Mesendoderm (in vitro differentiated cells): Measurements from ENCODE around the gene NCSTN.

Source experiments
- DNase-seq: peaks from one replicate; pipeline ENCODE4 v3.0.0; 2013
- H2AK5ac ChIP-seq: 2 replicates; pipeline ENCODE4 v1.6.1; 2013; ENCODE audit warnings: low read length, inconsistent platforms
- H2BK120ac ChIP-seq: 2 replicates; pipeline ENCODE4 v1.6.1; 2013; ENCODE audit warnings: low read depth, mild to moderate bottlenecking, low read length, moderate library complexity, mixed read lengths
- H2BK15ac ChIP-seq: replicated peaks from 2 replicates; pipeline ENCODE4 v1.6.1; 2013; ENCODE audit warnings: low read depth, mild to moderate bottlenecking, moderate library complexity
- H2BK5ac ChIP-seq: 2 replicates; pipeline ENCODE4 v1.6.1; 2013; ENCODE audit warnings: low read length, inconsistent platforms
- H3K18ac ChIP-seq: 2 replicates; pipeline ENCODE4 v1.6.1; 2013; ENCODE audit warnings: mild to moderate bottlenecking, low read length, mixed read lengths
- H3K23ac ChIP-seq: one replicate; pipeline ENCODE4 v1.6.1; 2013; ENCODE audit warnings: low read length
- H3K27ac ChIP-seq: 2 replicates; pipeline ENCODE4 v1.5.1; 2013; ENCODE audit warnings: low read depth, mild to moderate bottlenecking, inconsistent platforms, low read length, moderate library complexity
- H3K27me3 ChIP-seq: 2 replicates; pipeline ENCODE4 v1.6.1; 2013; ENCODE audit warnings: low read length, control low read depth, mild to moderate bottlenecking, inconsistent platforms; ENCODE audit not compliant: insufficient read depth, poor library complexity
- H3K36me3 ChIP-seq: 2 replicates; pipeline ENCODE4 v1.6.1; 2013; ENCODE audit warnings: low read length, inconsistent platforms; ENCODE audit not compliant: control insufficient read depth, insufficient read depth
- H3K4ac ChIP-seq: one replicate; pipeline ENCODE4 v1.6.1; 2013; ENCODE audit warnings: low read depth, mild to moderate bottlenecking, low read length, moderate library complexity
- H3K4me1 ChIP-seq: 2 replicates; pipeline ENCODE4 v1.6.1; 2013; ENCODE audit warnings: low read depth, low read length, inconsistent platforms; ENCODE audit not compliant: control insufficient read depth
- H3K4me2 ChIP-seq: 2 replicates; pipeline ENCODE4 v1.6.1; 2013; ENCODE audit warnings: low read length
- H3K4me3 ChIP-seq: 2 replicates; pipeline ENCODE4 v1.5.1; 2013; ENCODE audit warnings: mild to moderate bottlenecking, low read length
- H3K56ac ChIP-seq: one replicate; pipeline ENCODE4 v1.6.1; 2013; ENCODE audit warnings: low read length
- H3K79me1 ChIP-seq: 2 replicates; pipeline ENCODE4 v1.6.1; 2013; ENCODE audit warnings: low read length, inconsistent platforms
- H3K79me2 ChIP-seq: 2 replicates; pipeline ENCODE4 v1.6.1; 2013; ENCODE audit warnings: mild to moderate bottlenecking, low read length; ENCODE audit not compliant: control insufficient read depth, insufficient read depth
- H3K9ac ChIP-seq: 2 replicates; pipeline ENCODE4 v1.6.1; 2013; ENCODE audit warnings: low read length, inconsistent platforms
- H4K5ac ChIP-seq: one replicate; pipeline ENCODE4 v1.6.1; 2013; ENCODE audit warnings: low read length
- H4K8ac ChIP-seq: one replicate; pipeline ENCODE4 v1.6.1; 2013; ENCODE audit warnings: low read depth, mild to moderate bottlenecking, control low read depth, low read length, moderate library complexity
- WGBS: extraction: QIAGEN DNeasy Blood & Tissue Kit; methylation state at CpG from one replicate; pipeline ENCODE4 v1.1.7; 2013; ENCODE audit warnings: low lambda C conversion rate, missing lambda C conversion rate; ENCODE audit not compliant: insufficient coverage; ENCODE audit errors: extremely low coverage; 5-methylcytosine and 5-hydroxymethylcytosine counted together

Gene NCSTN

GRCh38 chr1:160328184-160328583 lies 15.0 kb upstream of the NCSTN start:
- no peak for DNase-seq
- H4K8ac ChIP-seq, result no peak overlapping the region
- H3K18ac ChIP-seq, result no peak overlapping the region
- no peak overlapping the region for H3K4me3 ChIP-seq
- no peak overlapping the region for H3K56ac ChIP-seq
- no peak overlapping the region for H3K9ac ChIP-seq
- H3K79me1 ChIP-seq, result no peaks in the 10 kb centered on the region
- no peak overlapping the region for H3K23ac ChIP-seq
- no peak overlapping the region for H3K4me2 ChIP-seq
- H2BK5ac ChIP-seq, result no peak overlapping the region
- no peak overlapping the region for H3K27ac ChIP-seq
- no peaks in the 10 kb centered on the region for H3K4me1 ChIP-seq
- H4K5ac ChIP-seq, result no peak overlapping the region
- no peak overlapping the region for H3K4ac ChIP-seq
- no peak overlapping the region for H2AK5ac ChIP-seq
- H2BK120ac ChIP-seq, result no peak overlapping the region
- H2BK15ac ChIP-seq, result no peak overlapping the region
- WGBS, result no CpG with 5 or more reads among the region's 8 CpGs
- H3K27me3 ChIP-seq, result no peaks in the 10 kb centered on the region
- no peaks in the 10 kb centered on the region for H3K79me2 ChIP-seq
- peaks cover 5% of the 10 kb centered on the region for H3K36me3 ChIP-seq

GRCh38 chr1:160330119-160330518 lies 13.1 kb upstream of the NCSTN start:
- H3K27ac ChIP-seq, result no peak overlapping the region
- no peak overlapping the region for H4K8ac ChIP-seq
- no peak overlapping the region for H3K4me3 ChIP-seq
- no peak overlapping the region for H3K23ac ChIP-seq
- H3K9ac ChIP-seq, result no peak overlapping the region
- H2BK15ac ChIP-seq, result no peak overlapping the region
- H3K4me2 ChIP-seq, result no peak overlapping the region
- H3K79me2 ChIP-seq, result no peaks in the 10 kb centered on the region
- H3K36me3 ChIP-seq, result peaks cover 6% of the 10 kb centered on the region
- no peak overlapping the region for H3K4ac ChIP-seq
- no peak overlapping the region for H4K5ac ChIP-seq
- no peaks in the 10 kb centered on the region for H3K27me3 ChIP-seq
- H2BK120ac ChIP-seq, result no peak overlapping the region
- H3K56ac ChIP-seq, result no peak overlapping the region
- no peak overlapping the region for H2BK5ac ChIP-seq
- H3K18ac ChIP-seq, result no peak overlapping the region
- H2AK5ac ChIP-seq, result no peak overlapping the region
- no peaks in the 10 kb centered on the region for H3K79me1 ChIP-seq
- H3K4me1 ChIP-seq, result no peaks in the 10 kb centered on the region
- peak; percentile 6 for DNase-seq

DNA sequence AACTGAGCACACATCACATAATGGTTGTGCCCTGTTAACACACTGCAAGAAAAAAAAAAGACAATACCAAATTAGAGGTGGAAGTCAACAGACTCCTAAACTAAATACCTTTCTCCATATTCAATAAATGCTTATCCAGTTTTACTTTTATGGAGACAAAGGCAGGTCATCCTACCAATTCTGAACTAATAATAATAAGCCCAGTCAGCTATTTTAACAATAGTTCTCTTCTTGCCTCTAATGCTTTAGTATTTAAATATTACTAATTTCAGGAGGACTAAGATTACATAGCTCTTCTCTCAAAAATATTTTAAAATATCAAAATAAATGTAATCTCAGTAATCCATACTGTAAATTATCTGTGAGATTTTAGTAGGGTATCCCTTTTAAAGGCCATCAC lies 10.7 kb upstream of the NCSTN start:
- H3K36me3 ChIP-seq, result peaks cover 6% of the 10 kb centered on the region
- no peak overlapping the region for H3K4ac ChIP-seq
- no peak overlapping the region for H4K8ac ChIP-seq
- no peak overlapping the region for H2BK15ac ChIP-seq
- no peak overlapping the region for H3K23ac ChIP-seq
- DNase-seq, result no peak
- no peaks in the 10 kb centered on the region for H3K79me2 ChIP-seq
- H4K5ac ChIP-seq, result no peak overlapping the region
- no peak overlapping the region for H3K9ac ChIP-seq
- no peak overlapping the region for H3K27ac ChIP-seq
- no peak overlapping the region for H3K4me2 ChIP-seq
- no peak overlapping the region for H3K4me3 ChIP-seq
- no peak overlapping the region for H2AK5ac ChIP-seq
- peaks cover 2% of the 10 kb centered on the region for H3K79me1 ChIP-seq
- H2BK120ac ChIP-seq, result no peak overlapping the region
- no peak overlapping the region for H2BK5ac ChIP-seq
- no peak overlapping the region for H3K18ac ChIP-seq
- no peaks in the 10 kb centered on the region for H3K27me3 ChIP-seq
- no peak overlapping the region for H3K56ac ChIP-seq
- H3K4me1 ChIP-seq, result no peaks in the 10 kb centered on the region

- H3K79me2 ChIP-seq, result peaks cover 31% of the 10 kb centered on the region
- H3K4me2 ChIP-seq, result no peak overlapping the region
- no peak for DNase-seq
- no peaks in the 10 kb centered on the region for H3K4me1 ChIP-seq
- H3K23ac ChIP-seq, result no peak overlapping the region
- no peak overlapping the region for H4K8ac ChIP-seq
- no peak overlapping the region for H2BK120ac ChIP-seq
- H3K36me3 ChIP-seq, result peaks cover 5% of the 10 kb centered on the region
- no peak overlapping the region for H4K5ac ChIP-seq
- no peak overlapping the region for H2BK15ac ChIP-seq
- H3K56ac ChIP-seq, result no peak overlapping the region
- H3K27me3 ChIP-seq, result no peaks in the 10 kb centered on the region
- no CpG with 5 or more reads among the region's 4 CpGs for WGBS
- H3K9ac ChIP-seq, result no peak overlapping the region
- no peak overlapping the region for H2AK5ac ChIP-seq
- no peak overlapping the region for H3K27ac ChIP-seq
- no peak overlapping the region for H3K4ac ChIP-seq
- H3K4me3 ChIP-seq, result no peak overlapping the region
- H3K18ac ChIP-seq, result no peak overlapping the region
- H2BK5ac ChIP-seq, result no peak overlapping the region
- peaks cover 16% of the 10 kb centered on the region for H3K79me1 ChIP-seq
These were observed 4.6 kb upstream of the NCSTN start for GRCh38 chr1:160338580-160338979.

GRCh38 chr1:160340146-160340545 lies 3.0 kb upstream of the NCSTN start:
- WGBS, result no CpG with 5 or more reads among the region's 3 CpGs
- H3K36me3 ChIP-seq, result peaks cover 2% of the 10 kb centered on the region
- H4K5ac ChIP-seq, result no peak overlapping the region

GRCh38 chr1:160340866-160341265 lies 2.3 kb upstream of the NCSTN start:
- H3K27ac ChIP-seq, result no peak overlapping the region
- peaks cover 20% of the 10 kb centered on the region for H3K79me1 ChIP-seq
- H3K4me1 ChIP-seq, result no peaks in the 10 kb centered on the region
- DNase-seq, result no peak
- no peak overlapping the region for H2AK5ac ChIP-seq
- H4K5ac ChIP-seq, result no peak overlapping the region
- no peak overlapping the region for H2BK15ac ChIP-seq
- no peak overlapping the region for H3K4me3 ChIP-seq
- peaks cover 38% of the 10 kb centered on the region for H3K79me2 ChIP-seq
- no peak overlapping the region for H2BK120ac ChIP-seq
- H3K23ac ChIP-seq, result no peak overlapping the region
- H3K36me3 ChIP-seq, result peaks cover 2% of the 10 kb centered on the region
- no peak overlapping the region for H3K4ac ChIP-seq
- no peaks in the 10 kb centered on the region for H3K27me3 ChIP-seq
- H3K4me2 ChIP-seq, result no peak overlapping the region
- peak overlapping the region; percentile 89 for H4K8ac ChIP-seq
- no peak overlapping the region for H2BK5ac ChIP-seq
- no CpG with 5 or more reads among the region's 2 CpGs for WGBS
- H3K9ac ChIP-seq, result peak overlapping the region; percentile 36
- no peak overlapping the region for H3K18ac ChIP-seq
- peak overlapping the region; percentile 62 for H3K56ac ChIP-seq

More at GRCh38 chr1:160340146-160340545, 3.0 kb upstream of the NCSTN start:
- no peak overlapping the region for H2AK5ac ChIP-seq
- no peaks in the 10 kb centered on the region for H3K4me1 ChIP-seq
- H3K4me3 ChIP-seq, result no peak overlapping the region
- H3K27me3 ChIP-seq, result no peaks in the 10 kb centered on the region
- no peak overlapping the region for H3K56ac ChIP-seq
- H3K4me2 ChIP-seq, result no peak overlapping the region
- no peak overlapping the region for H3K18ac ChIP-seq
- H4K8ac ChIP-seq, result no peak overlapping the region
- no peak overlapping the region for H3K23ac ChIP-seq
- H2BK15ac ChIP-seq, result no peak overlapping the region
- no peak overlapping the region for H3K4ac ChIP-seq
- DNase-seq, result no peak
- H2BK120ac ChIP-seq, result no peak overlapping the region
- H2BK5ac ChIP-seq, result no peak overlapping the region
- H3K9ac ChIP-seq, result no peak overlapping the region
- H3K79me2 ChIP-seq, result peaks cover 38% of the 10 kb centered on the region
- no peak overlapping the region for H3K27ac ChIP-seq
- peaks cover 20% of the 10 kb centered on the region for H3K79me1 ChIP-seq
